Measurements from ENCODE around the gene MYCN.

Gene MYCN

DNA sequence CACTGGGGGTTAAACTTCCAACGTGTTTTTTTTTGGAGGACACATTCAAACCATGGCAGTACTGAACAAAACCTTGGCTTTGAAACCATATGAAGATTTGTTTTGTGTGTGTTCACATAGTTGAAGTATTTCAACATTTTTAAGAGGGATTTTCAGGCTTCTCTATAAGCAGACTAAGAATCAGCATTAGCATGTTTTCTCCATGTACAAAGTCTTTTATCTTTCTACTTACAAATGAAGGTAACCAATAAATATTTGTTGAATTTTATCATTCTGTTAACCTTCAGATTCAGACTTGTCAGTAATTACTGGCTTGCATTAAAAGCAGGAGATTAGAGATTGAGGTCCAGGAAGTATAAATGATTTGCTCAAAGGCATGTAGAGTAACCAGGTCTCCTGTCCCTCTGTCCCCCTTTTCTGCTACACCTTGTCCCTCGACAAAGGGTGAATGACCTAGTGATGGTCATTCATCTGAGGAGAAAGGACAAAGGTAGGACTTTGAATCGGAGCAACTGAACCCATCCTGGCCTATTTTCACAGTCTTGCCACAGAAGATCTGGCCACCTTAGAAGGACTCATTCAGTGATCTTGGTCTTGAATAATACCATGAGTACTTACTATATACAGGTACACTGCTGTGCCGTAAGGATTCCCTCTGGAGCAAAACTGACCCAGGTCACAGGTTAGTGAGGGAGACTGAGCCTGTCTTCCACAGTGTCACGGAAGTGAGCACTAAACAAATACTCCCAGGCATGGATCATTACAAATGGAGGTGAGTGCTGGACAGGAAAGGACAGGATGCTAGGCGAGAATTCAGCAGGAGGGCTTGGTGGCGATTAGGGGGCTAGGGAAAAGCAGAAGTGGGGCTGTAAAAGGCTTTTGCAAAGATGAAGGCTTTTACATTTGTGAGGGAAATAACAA lies 2.2 kb upstream of the MYCN start:
- DNase-seq (ENCODE audit: insufficient read length, low spot score): no peak
- no peak for TF ChIP-seq CTCF (IDR thresholded peaks at IDR 0.05; ENCODE audit: insufficient read depth, missing control alignments)
- no peak for FAIRE-seq

DNA sequence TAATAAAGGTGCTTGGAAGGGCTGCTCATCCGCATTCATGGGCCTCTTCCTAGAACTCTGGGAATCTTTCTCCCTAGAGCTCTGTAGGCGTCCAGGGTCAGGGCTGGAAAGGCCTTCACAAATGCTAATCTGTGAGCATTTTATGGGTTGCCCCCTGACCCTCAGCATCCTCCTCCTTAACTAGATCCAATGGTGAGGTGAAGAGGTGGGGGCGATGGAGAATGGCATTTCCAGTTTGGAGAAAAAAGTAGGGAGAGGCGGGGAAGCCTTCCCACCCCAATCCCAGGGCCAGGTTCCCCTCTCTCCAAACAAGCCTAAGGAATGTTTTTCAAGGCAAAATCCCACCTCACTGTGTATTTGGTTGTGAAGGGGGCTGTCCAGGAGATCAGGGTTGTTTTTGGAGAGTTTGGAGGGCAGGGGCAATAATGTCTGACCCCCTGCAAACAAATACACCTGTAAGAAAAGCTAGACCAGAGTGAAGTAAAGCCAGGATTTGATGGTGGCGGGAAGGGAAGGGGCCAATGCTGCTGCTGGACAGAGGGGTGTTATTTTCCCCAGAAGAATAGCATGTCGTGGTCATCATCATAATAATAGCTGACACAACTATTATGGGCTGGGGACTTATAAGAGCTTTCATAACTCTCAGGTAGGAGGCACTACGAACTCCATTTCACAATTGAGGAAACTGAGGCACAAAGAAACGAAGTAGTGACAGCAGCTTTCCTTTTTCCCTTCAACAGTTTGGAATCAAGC lies 1.4 kb upstream of the MYCN start:
- DNase-seq (ENCODE audit: insufficient read length, low spot score): no peak
- TF ChIP-seq CTCF (IDR thresholded peaks at IDR 0.05; ENCODE audit: insufficient read depth, missing control alignments): no peak
- FAIRE-seq: no peak

DNA sequence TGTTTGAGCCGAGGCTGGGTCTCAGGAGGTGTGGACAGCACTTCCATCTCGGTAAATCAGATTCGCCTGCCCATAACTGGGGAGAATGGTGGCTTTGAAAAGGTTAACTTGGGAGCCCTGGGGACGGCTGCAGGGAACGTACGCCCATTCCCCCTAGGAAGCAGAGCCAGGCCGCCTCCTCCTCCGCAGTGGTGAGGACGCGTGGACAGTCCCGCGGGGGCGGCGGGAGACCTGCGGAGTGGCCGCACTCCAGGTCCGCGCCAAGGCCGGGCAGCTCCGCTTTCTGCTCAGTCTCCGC lies 845 bp upstream of the MYCN start:
- peak; percentile 60 for DNase-seq (ENCODE audit: insufficient read length, low spot score)
- FAIRE-seq: no peak
- no peak for TF ChIP-seq CTCF (IDR thresholded peaks at IDR 0.05; ENCODE audit: insufficient read depth, missing control alignments)

DNA sequence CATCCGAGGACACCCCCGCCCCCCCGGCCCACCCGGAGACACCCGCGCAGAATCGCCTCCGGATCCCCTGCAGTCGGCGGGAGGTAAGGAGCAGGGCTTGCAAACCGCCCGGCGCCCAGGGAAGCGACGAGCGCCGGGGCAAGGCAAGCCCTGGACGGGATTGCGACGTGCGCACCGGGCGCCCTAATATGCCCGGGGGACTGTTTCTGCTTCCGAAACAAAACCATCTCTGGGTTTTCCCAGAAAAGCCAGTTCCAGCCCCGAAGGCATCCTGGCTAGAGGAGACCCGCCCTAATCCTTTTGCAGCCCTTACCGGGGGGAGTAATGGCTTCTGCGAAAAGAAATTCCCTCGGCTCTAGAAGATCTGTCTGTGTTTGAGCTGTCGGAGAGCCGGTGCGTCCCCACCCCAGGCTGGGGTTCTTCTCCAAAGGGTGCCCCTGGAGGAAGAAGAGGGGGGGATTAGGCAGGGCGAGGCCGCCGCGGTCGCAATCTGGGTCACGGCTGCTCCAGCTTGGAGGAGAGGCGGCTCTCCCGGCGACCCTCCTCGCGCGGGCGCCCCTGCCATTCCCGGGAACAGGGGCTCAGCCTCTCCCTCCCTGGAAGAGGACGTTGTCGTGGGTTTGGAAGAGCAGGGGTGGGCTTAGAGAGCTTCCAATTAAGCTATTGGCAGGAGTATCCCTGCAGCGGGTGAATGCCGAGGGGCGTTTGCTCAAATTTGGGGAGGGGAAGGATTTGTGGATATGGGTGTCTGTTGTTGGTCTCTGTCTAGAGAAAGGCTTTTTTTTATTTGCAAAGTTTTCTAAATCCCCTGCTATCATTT lies 521 bp downstream of the MYCN start:
- TF ChIP-seq CTCF (IDR thresholded peaks at IDR 0.05; ENCODE audit: insufficient read depth, missing control alignments): no peak
- FAIRE-seq: no peak
- no peak for DNase-seq (ENCODE audit: insufficient read length, low spot score)

GRCh38 chr2:15941481-15941850 lies 1.1 kb downstream of the MYCN start:
- FAIRE-seq (no peak), DNase-seq (ENCODE audit: insufficient read length, low spot score) (no peak)
- no peak for TF ChIP-seq CTCF (IDR thresholded peaks at IDR 0.05; ENCODE audit: insufficient read depth, missing control alignments)

DNA sequence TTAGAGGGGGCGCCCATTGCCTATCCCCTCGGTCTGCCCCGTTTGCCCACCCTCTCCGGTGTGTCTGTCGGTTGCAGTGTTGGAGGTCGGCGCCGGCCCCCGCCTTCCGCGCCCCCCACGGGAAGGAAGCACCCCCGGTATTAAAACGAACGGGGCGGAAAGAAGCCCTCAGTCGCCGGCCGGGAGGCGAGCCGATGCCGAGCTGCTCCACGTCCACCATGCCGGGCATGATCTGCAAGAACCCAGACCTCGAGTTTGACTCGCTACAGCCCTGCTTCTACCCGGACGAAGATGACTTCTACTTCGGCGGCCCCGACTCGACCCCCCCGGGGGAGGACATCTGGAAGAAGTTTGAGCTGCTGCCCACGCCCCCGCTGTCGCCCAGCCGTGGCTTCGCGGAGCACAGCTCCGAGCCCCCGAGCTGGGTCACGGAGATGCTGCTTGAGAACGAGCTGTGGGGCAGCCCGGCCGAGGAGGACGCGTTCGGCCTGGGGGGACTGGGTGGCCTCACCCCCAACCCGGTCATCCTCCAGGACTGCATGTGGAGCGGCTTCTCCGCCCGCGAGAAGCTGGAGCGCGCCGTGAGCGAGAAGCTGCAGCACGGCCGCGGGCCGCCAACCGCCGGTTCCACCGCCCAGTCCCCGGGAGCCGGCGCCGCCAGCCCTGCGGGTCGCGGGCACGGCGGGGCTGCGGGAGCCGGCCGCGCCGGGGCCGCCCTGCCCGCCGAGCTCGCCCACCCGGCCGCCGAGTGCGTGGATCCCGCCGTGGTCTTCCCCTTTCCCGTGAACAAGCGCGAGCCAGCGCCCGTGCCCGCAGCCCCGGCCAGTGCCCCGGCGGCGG lies 1.7 kb downstream of the MYCN start:
- TF ChIP-seq CTCF (IDR thresholded peaks at IDR 0.05; ENCODE audit: insufficient read depth, missing control alignments): no peak
- FAIRE-seq (no peak), DNase-seq (ENCODE audit: insufficient read length, low spot score) (no peak)
